ENCODE results near the gene COX7C.
A peak's percentile ranks its signal among the peaks of the same experiment; 100 is the strongest.
"Not testable (repeated sequence)": the region's sequence is repeated elsewhere in the genome, so short reads cannot be mapped to it uniquely, and the experiment has no call there.

Gene COX7C

GRCh38 chr5:86617756-86618576 lies at the start of gene COX7C:
Gene COX7C, plus strand, starts transcription at chr5:86617941. Its CDS starts 115 bp downstream, at chr5:86618056.
- Histone ChIP-seq H3K36me3 (ENCODE audit: insufficient read depth, low read depth, low read length) (peaks cover 36% of the 10 kb centered on the region), H3K9me3 (ENCODE audit: insufficient read depth, low read depth, low read length) (no peaks in the 10 kb centered on the region), H3K9ac (ENCODE audit: low read depth, low read length) (peak within 1 kb of the TSS; percentile 99), H3K27ac (ENCODE audit: low read length) (peak within 1 kb of the TSS; percentile 96), H3K27me3 (ENCODE audit: insufficient read depth, low read length) (no peaks in the 10 kb centered on the region), H3K4me3 (ENCODE audit: low read length) (peak within 1 kb of the TSS; percentile 83), H3K4me1 (ENCODE audit: insufficient read depth, low read length) (peaks cover 3% of the 10 kb centered on the region; the same call in 1 of the 2 replicates)

- not testable (repeated sequence) for H3K9me3 ChIP-seq (ENCODE audit: insufficient read depth, low read depth, low read length); H3K4me1 ChIP-seq (ENCODE audit: insufficient read depth, low read length); H3K36me3 ChIP-seq (ENCODE audit: insufficient read depth, low read depth, low read length); H3K27me3 ChIP-seq (ENCODE audit: insufficient read depth, low read length); H3K4me3 ChIP-seq (ENCODE audit: low read length); H3K27ac ChIP-seq (ENCODE audit: low read length); H3K9ac ChIP-seq (ENCODE audit: low read depth, low read length)
These were observed 48.0 kb upstream of the COX7C start for GRCh38 chr5:86569522-86570426.

GRCh38 chr5:86570427-86571083 lies 47.2 kb upstream of the COX7C start:
- Histone ChIP-seq H3K9ac (ENCODE audit: low read depth, low read length) (no peak overlapping the region), H3K4me3 (ENCODE audit: low read length) (no peak overlapping the region), H3K4me1 (ENCODE audit: insufficient read depth, low read length) (no peaks in the 10 kb centered on the region), H3K27ac (ENCODE audit: low read length) (no peak overlapping the region), H3K27me3 (ENCODE audit: insufficient read depth, low read length) (no peaks in the 10 kb centered on the region), H3K9me3 (ENCODE audit: insufficient read depth, low read depth, low read length) (no peaks in the 10 kb centered on the region), H3K36me3 (ENCODE audit: insufficient read depth, low read depth, low read length) (no peaks in the 10 kb centered on the region)

GRCh38 chr5:86571109-86571508 lies 46.6 kb upstream of the COX7C start:
- not testable (repeated sequence) for H3K4me3 ChIP-seq (ENCODE audit: low read length); H3K4me1 ChIP-seq (ENCODE audit: insufficient read depth, low read length); H3K27ac ChIP-seq (ENCODE audit: low read length); H3K9ac ChIP-seq (ENCODE audit: low read depth, low read length); H3K9me3 ChIP-seq (ENCODE audit: insufficient read depth, low read depth, low read length); H3K27me3 ChIP-seq (ENCODE audit: insufficient read depth, low read length); H3K36me3 ChIP-seq (ENCODE audit: insufficient read depth, low read depth, low read length)

GRCh38 chr5:86572825-86573517 lies 44.8 kb upstream of the COX7C start:
- H3K27me3 ChIP-seq (ENCODE audit: insufficient read depth, low read length): no peaks in the 10 kb centered on the region
- H3K36me3 ChIP-seq (ENCODE audit: insufficient read depth, low read depth, low read length): no peaks in the 10 kb centered on the region
- no peaks in the 10 kb centered on the region for H3K4me1 ChIP-seq (ENCODE audit: insufficient read depth, low read length)
- no peak overlapping the region for H3K27ac ChIP-seq (ENCODE audit: low read length)
- no peak overlapping the region for H3K4me3 ChIP-seq (ENCODE audit: low read length)
- H3K9ac ChIP-seq (ENCODE audit: low read depth, low read length): no peak overlapping the region
- H3K9me3 ChIP-seq (ENCODE audit: insufficient read depth, low read depth, low read length): no peaks in the 10 kb centered on the region

- Histone ChIP-seq H3K27me3 (ENCODE audit: insufficient read depth, low read length) (no peaks in the 10 kb centered on the region), H3K27ac (ENCODE audit: low read length) (no peak overlapping the region), H3K4me1 (ENCODE audit: insufficient read depth, low read length) (no peaks in the 10 kb centered on the region), H3K36me3 (ENCODE audit: insufficient read depth, low read depth, low read length) (no peaks in the 10 kb centered on the region), H3K9ac (ENCODE audit: low read depth, low read length) (no peak overlapping the region), H3K4me3 (ENCODE audit: low read length) (no peak overlapping the region), H3K9me3 (ENCODE audit: insufficient read depth, low read depth, low read length) (no peaks in the 10 kb centered on the region)
These were observed 38.2 kb upstream of the COX7C start for GRCh38 chr5:86579502-86579901.

GRCh38 chr5:86596476-86596875 lies 21.3 kb upstream of the COX7C start:
- Histone ChIP-seq H3K9ac (ENCODE audit: low read depth, low read length) (no peak overlapping the region), H3K4me1 (ENCODE audit: insufficient read depth, low read length) (peaks cover 9% of the 10 kb centered on the region; the same call in 1 of the 2 replicates), H3K9me3 (ENCODE audit: insufficient read depth, low read depth, low read length) (no peaks in the 10 kb centered on the region), H3K36me3 (ENCODE audit: insufficient read depth, low read depth, low read length) (no peaks in the 10 kb centered on the region), H3K27me3 (ENCODE audit: insufficient read depth, low read length) (no peaks in the 10 kb centered on the region), H3K4me3 (ENCODE audit: low read length) (no peak overlapping the region), H3K27ac (ENCODE audit: low read length) (no peak overlapping the region)

GRCh38 chr5:86605881-86606280 lies 11.9 kb upstream of the COX7C start:
- Histone ChIP-seq H3K9ac (ENCODE audit: low read depth, low read length) (no peak overlapping the region), H3K9me3 (ENCODE audit: insufficient read depth, low read depth, low read length) (no peaks in the 10 kb centered on the region), H3K4me3 (ENCODE audit: low read length) (no peak overlapping the region), H3K27me3 (ENCODE audit: insufficient read depth, low read length) (no peaks in the 10 kb centered on the region), H3K27ac (ENCODE audit: low read length) (no peak overlapping the region), H3K4me1 (ENCODE audit: insufficient read depth, low read length) (no peaks in the 10 kb centered on the region), H3K36me3 (ENCODE audit: insufficient read depth, low read depth, low read length) (no peaks in the 10 kb centered on the region)

GRCh38 chr5:86613455-86613854 lies 4.3 kb upstream of the COX7C start:
- Histone ChIP-seq H3K9me3 (ENCODE audit: insufficient read depth, low read depth, low read length) (no peaks in the 10 kb centered on the region), H3K9ac (ENCODE audit: low read depth, low read length) (no peak overlapping the region), H3K4me3 (ENCODE audit: low read length) (no peak overlapping the region), H3K27me3 (ENCODE audit: insufficient read depth, low read length) (no peaks in the 10 kb centered on the region), H3K4me1 (ENCODE audit: insufficient read depth, low read length) (no peaks in the 10 kb centered on the region), H3K36me3 (ENCODE audit: insufficient read depth, low read depth, low read length) (no peaks in the 10 kb centered on the region), H3K27ac (ENCODE audit: low read length) (no peak overlapping the region)

GRCh38 chr5:86617309-86617755 lies 409 bp upstream of the COX7C start:
- Histone ChIP-seq H3K36me3 (ENCODE audit: insufficient read depth, low read depth, low read length) (peaks cover 34% of the 10 kb centered on the region), H3K27me3 (ENCODE audit: insufficient read depth, low read length) (no peaks in the 10 kb centered on the region), H3K9ac (ENCODE audit: low read depth, low read length) (no peak overlapping the region), H3K27ac (ENCODE audit: low read length) (no peak overlapping the region), H3K9me3 (ENCODE audit: insufficient read depth, low read depth, low read length) (no peaks in the 10 kb centered on the region), H3K4me3 (ENCODE audit: low read length) (peak overlapping the region; percentile 83; the same call in 1 of the 2 replicates), H3K4me1 (ENCODE audit: insufficient read depth, low read length) (peaks cover 3% of the 10 kb centered on the region; the same call in 1 of the 2 replicates)

All from iPS-20b (cell line).